ENCODE data around the gene EIF4G1. TPM values are rescaled to one million over a fixed set of nuclear protein-coding genes. Genes with fewer than 3 reads are reported as not detected.
"Not testable (repeated sequence)": the region's sequence is repeated elsewhere in the genome, so short reads cannot be mapped to it uniquely, and the experiment has no call there.

The EIF4G1 gene
- total RNA-seq, 4 donors from 2014 or later: 135 to 453 (median 217) TPM

GRCh38 chr3:184338511-184338945, 24.1 kb downstream of the EIF4G1 start:
- peak; percentile 66 for DNase-seq
- Histone ChIP-seq H3K4me3 (peak overlapping the region in 2 of 4 donors; percentile 12 to 29), H3K9me3 (no peaks in the 10 kb centered on the region), H3K36me3 (peaks cover 0 to 21% (median 9%) of the 10 kb centered on the region in 4 donors), H3K27me3 (no peaks in the 10 kb centered on the region), H3K4me1 (peaks cover 12 to 28% (median 24%) of the 10 kb centered on the region in 4 donors), H3K27ac (peak overlapping the region; percentile 94 to 99 (median 97))
- intact Hi-C loops (cut with DNase I; ENCODE audit: low total_unique reads): no loop called here
- TF ChIP-seq POLR2AphosphoS5 (IDR thresholded peaks at IDR 0.05) (peak in 2 of 3 donors; percentile 28 to 38), CTCF (IDR thresholded peaks at IDR 0.05) (peak in 2 of 5 experiments; percentile 5 to 17), POLR2A (IDR thresholded peaks at IDR 0.05) (no peak)
- in situ Hi-C loops (cut with MboI; ENCODE audit: low pct_ligation_motif_present in 1 of 4, low pct_unique_long_range_greater_than_20kb in 1 of 4, low sequenced_read_pairs in 3 of 4): no loop called here
- WGBS, 2 donors (ENCODE audit: low coverage in 1 of 2): 38% methylated on average over 22 of the region's 37 CpGs; no CpG with 5 or more reads in 1 of the 2 donors

- in situ Hi-C loops (cut with MboI; ENCODE audit: low pct_ligation_motif_present in 1 of 4, low pct_unique_long_range_greater_than_20kb in 1 of 4, low sequenced_read_pairs in 3 of 4): no loop called here
- 60 to 68% methylated on average over 2 to 8 of the region's 8 CpGs for WGBS, 2 donors (ENCODE audit: low coverage in 1 of 2)
These were observed 24.6 kb downstream of the EIF4G1 start for GRCh38 chr3:184339001-184339400.

GRCh38 chr3:184339451-184340135, 25.2 kb downstream of the EIF4G1 start:
- H3K4me3 ChIP-seq; intact Hi-C loops (cut with DNase I; ENCODE audit: low total_unique reads); H3K27me3 ChIP-seq; DNase-seq; H3K9me3 ChIP-seq; in situ Hi-C loops (cut with MboI; ENCODE audit: low pct_ligation_motif_present in 1 of 4, low pct_unique_long_range_greater_than_20kb in 1 of 4, low sequenced_read_pairs in 3 of 4): not testable (repeated sequence)
- peaks cover 0 to 24% (median 8%) of the 10 kb centered on the region in 4 donors for H3K36me3 ChIP-seq
- peak overlapping the region in 3 of 4 donors; percentile 94 to 99 (median 97) for H3K27ac ChIP-seq
- H3K4me1 ChIP-seq: peaks cover 12 to 28% (median 24%) of the 10 kb centered on the region in 4 donors
- WGBS, 2 donors (ENCODE audit: low coverage in 1 of 2): 83 to 90% methylated on average over 5 to 19 of the region's 19 CpGs

More at GRCh38 chr3:184339001-184339400, 24.6 kb downstream of the EIF4G1 start:
- TF ChIP-seq EP300 (IDR thresholded peaks at IDR 0.05; ENCODE audit: low read depth) (no peak), POLR2A (IDR thresholded peaks at IDR 0.05) (no peak), POLR2AphosphoS5 (IDR thresholded peaks at IDR 0.05) (no peak), CTCF (IDR thresholded peaks at IDR 0.05) (no peak)
- intact Hi-C loops (cut with DNase I; ENCODE audit: low total_unique reads): no loop called here
- Histone ChIP-seq H3K4me1 (peaks cover 12 to 28% (median 24%) of the 10 kb centered on the region in 4 donors), H3K27me3 (no peaks in the 10 kb centered on the region), H3K27ac (peak overlapping the region; percentile 94 to 99 (median 97)), H3K9me3 (no peaks in the 10 kb centered on the region), H3K36me3 (peaks cover 0 to 24% (median 9%) of the 10 kb centered on the region in 4 donors), H3K4me3 (peak overlapping the region in 2 of 4 donors; percentile 12 to 29)
- DNase-seq: no peak

GRCh38 chr3:184341925-184342324, 27.5 kb downstream of the EIF4G1 start:
- Histone ChIP-seq H3K4me3 (no peak overlapping the region), H3K36me3 (peaks cover 0 to 19% (median 6%) of the 10 kb centered on the region in 4 donors), H3K4me1 (peaks cover 22 to 30% (median 23%) of the 10 kb centered on the region in 4 donors), H3K9me3 (no peaks in the 10 kb centered on the region), H3K27me3 (no peaks in the 10 kb centered on the region), H3K27ac (no peak overlapping the region)
- TF ChIP-seq EP300 (IDR thresholded peaks at IDR 0.05; ENCODE audit: low read depth) (no peak), CTCF (IDR thresholded peaks at IDR 0.05) (no peak), POLR2AphosphoS5 (IDR thresholded peaks at IDR 0.05) (no peak), POLR2A (IDR thresholded peaks at IDR 0.05) (no peak)
- no peak for DNase-seq
- WGBS, 2 donors (ENCODE audit: low coverage in 1 of 2): 89% methylated on average over 7 of the region's 7 CpGs; no CpG with 5 or more reads in 1 of the 2 donors
- intact Hi-C loops (cut with DNase I; ENCODE audit: low total_unique reads): no loop called here
- in situ Hi-C loops (cut with MboI; ENCODE audit: low pct_ligation_motif_present in 1 of 4, low pct_unique_long_range_greater_than_20kb in 1 of 4, low sequenced_read_pairs in 3 of 4): no loop called here
